ENCODE results near the gene FOSL2.

Gene FOSL2

DNA sequence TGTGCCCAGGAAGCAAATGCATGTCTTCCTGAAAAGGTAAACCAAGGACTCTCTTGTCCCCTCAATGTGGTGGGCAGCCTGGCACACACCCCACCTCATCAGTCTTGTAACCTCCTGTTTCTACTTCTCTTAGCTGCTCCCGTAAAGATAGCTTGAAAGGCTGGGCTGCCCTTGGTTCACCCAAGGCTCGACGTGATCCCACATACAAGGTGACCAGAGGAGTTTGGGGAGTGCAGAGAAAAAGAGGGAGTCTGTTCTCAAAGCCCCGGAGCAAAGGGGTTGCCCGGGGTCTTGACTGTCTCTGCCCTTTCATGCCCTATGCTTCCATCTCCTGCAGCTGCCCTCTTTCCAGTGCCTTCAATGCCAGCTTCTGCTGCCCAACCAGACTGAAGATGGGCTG lies 18.3 kb upstream of the FOSL2 start:
- no peak for DNase-seq (ENCODE audit: low read depth)
- TF ChIP-seq, protein P1, sequence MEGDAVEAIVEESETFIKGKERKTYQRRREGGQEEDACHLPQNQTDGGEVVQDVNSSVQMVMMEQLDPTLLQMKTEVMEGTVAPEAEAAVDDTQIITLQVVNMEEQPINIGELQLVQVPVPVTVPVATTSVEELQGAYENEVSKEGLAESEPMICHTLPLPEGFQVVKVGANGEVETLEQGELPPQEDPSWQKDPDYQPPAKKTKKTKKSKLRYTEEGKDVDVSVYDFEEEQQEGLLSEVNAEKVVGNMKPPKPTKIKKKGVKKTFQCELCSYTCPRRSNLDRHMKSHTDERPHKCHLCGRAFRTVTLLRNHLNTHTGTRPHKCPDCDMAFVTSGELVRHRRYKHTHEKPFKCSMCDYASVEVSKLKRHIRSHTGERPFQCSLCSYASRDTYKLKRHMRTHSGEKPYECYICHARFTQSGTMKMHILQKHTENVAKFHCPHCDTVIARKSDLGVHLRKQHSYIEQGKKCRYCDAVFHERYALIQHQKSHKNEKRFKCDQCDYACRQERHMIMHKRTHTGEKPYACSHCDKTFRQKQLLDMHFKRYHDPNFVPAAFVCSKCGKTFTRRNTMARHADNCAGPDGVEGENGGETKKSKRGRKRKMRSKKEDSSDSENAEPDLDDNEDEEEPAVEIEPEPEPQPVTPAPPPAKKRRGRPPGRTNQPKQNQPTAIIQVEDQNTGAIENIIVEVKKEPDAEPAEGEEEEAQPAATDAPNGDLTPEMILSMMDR (IDR thresholded peaks at IDR 0.05; ENCODE audit: insufficient read depth, low read depth, low read length, missing control alignments) = no peak
- H3K4me3 ChIP-seq (ENCODE audit: low read length) = no peak overlapping the region

DNA sequence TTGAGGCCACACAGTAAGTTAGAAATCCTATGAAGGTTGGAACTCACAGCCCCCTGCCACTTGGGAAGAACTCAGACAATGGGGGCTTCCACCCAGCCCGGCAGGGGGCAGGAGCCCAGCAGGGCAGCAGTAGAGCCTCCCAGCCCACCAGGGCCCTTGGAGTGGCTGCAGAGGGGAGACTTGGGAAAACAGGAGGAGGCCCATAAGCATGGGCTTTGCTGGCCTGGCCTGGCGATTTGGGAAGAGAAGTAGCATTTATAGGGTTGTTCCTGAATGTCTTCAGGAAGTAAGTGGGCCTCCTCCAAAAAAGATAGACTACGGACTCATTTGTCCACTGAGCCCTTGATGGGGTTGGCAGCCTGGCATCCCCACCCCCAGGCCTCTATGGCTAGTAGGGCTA lies 17.4 kb upstream of the FOSL2 start:
- H3K4me3 ChIP-seq (ENCODE audit: low read length) = no peak overlapping the region
- TF ChIP-seq, protein P1 (IDR thresholded peaks at IDR 0.05; ENCODE audit: insufficient read depth, low read depth, low read length, missing control alignments) = no peak
- no peak for DNase-seq (ENCODE audit: low read depth)

DNA sequence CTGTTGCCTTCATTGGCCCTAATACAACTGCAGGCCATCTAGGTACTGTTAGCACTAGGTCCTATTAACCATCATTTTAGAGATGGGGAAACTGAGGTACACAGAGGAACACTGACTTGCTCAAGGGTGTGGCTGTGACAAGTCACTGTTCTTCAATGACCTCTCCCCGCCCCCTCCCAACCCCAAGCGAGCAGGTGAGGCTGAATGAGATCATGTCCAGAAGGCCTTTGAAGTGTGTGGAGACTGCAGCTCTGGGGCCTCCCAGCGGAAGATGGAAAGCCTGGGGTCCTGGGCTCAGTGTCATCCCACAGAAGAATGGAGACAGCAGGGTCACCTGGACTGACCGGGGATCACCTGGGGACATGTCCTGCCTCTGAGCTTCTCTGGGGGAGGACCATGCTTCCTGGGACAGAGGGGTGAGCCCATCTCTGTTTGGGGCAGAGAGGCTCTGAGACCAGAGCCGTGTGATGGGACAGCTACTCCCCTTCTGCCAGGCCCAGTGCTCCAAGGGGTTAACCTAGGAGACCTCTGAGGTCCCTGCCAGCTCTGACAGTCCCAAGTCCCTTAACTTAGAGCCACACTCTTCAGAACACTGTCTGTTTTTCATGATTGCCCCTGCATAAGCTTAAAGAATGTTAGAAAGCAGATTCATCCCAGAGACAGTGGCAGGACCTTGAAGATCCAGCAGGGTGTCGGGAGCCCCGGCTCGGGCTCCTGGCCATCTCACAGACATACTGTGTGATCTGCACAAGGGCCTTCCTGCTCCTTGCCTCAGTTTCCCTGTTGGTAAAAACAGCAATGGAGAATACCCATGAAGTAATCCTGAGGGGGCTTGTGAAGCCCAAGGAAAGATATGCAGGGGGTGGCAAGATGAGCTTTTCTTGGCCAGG lies 16.7 kb upstream of the FOSL2 start:
- no peak for DNase-seq (ENCODE audit: low read depth)
- H3K4me3 ChIP-seq (ENCODE audit: low read length) = no peak overlapping the region
- TF ChIP-seq, protein P1 (IDR thresholded peaks at IDR 0.05; ENCODE audit: insufficient read depth, low read depth, low read length, missing control alignments) = no peak

DNA sequence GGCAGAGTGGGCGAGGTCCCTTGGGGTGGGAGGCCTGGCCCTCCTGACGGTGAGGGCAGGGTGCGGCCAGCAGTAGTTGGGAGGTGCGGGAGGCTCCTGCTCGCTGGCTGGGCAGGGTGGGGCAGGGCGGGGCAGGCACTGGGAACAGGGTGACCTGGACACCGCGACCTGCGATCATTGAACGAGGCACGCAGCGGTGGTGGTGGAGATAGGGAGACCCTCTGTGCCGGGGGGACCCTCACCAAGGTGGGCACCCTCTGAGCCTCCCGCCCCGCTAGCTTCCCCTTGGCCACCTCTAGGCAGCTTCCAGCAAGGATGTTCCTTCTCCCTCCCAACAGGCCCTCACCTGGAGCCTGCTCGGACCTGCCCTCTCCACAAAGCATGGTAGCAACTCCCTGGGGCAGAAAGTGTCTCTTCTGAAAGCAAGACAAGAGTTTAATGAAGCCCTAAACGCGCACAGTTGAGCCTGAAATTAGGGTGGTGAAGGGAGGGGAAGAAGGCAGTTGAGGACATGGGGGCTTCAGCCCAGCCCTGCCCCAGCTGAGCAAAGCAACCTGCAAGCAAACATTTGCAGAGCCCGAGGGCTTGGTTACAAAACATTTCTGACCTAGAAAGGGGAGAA lies 15.4 kb upstream of the FOSL2 start:
- TF ChIP-seq, protein P1 (IDR thresholded peaks at IDR 0.05; ENCODE audit: insufficient read depth, low read depth, low read length, missing control alignments) = no peak
- H3K4me3 ChIP-seq (ENCODE audit: low read length) = peak overlapping the region; percentile 13
- DNase-seq (ENCODE audit: low read depth) = peak; percentile 86

DNA sequence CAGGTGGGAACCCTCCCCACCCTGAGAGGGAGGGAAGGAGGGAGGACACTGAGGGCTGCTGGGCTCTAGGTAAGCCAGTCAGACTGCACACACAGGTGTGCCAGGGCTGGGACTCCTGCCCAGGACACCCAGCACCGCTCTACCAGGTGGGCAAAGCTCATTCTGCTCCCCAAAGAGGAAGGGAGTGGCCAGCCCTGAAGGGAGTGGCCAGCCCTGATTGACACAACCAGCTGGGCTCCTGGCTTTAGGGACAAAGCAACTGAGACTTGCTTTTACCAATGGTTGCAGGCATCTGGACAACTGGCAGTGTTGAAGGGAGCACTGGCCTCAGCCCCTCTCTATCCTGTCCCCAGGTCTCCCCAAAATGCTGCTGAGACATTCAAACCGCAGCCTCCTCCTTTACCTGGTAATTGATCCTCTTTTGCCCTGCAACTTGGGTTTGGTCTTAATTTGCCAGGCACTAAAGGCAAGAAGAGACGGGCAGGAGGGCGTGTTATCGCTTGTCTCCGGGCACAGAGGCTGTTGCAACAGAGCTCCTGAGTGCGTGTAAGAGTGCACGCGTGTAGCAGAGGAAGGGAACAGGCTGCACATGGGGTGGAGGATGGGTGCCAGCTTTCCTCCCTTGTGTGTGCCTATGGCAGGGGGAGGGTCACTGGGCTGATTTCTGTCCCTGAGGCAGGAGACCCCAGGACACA lies 14.5 kb upstream of the FOSL2 start:
- peak overlapping the region; percentile 27 for H3K4me3 ChIP-seq (ENCODE audit: low read length)

More for the DNA sequence above, 14.5 kb upstream of the FOSL2 start:
- DNase-seq (ENCODE audit: low read depth) = peak; percentile 95
- TF ChIP-seq, protein P1 (IDR thresholded peaks at IDR 0.05; ENCODE audit: insufficient read depth, low read depth, low read length, missing control alignments) = no peak
